Measurements from ENCODE around the gene NXNL2. TPM values are rescaled to one million over a fixed set of nuclear protein-coding genes. Genes with fewer than 3 reads are reported as not detected.

Gene NXNL2
- 0.89 and 0.97 TPM in 2 replicates for total RNA-seq

GRCh38 chr9:88534456-88535225, at the start of gene NXNL2:
NXNL2 (plus strand) TSS chr9:88535178; CDS start chr9:88535435, 257 bp downstream.

Other genes starting within 250 kb of the NXNL2 start
- gene SPIN1, start 146.7 kb upstream of the NXNL2 start, total RNA-seq = 116 and 130 TPM in 2 replicates